GM19043 (cell line): ENCODE results near the gene PIK3C2B.

ENCODE experiments used
- ATAC-seq: cut with Tn5 transposase; IDR thresholded peaks from one replicate; pipeline ENCODE4 v1.9.1; 2021; ENCODE audit warnings: low read depth; ENCODE audit not compliant: unreplicated experiment

PIK3C2B gene

DNA sequence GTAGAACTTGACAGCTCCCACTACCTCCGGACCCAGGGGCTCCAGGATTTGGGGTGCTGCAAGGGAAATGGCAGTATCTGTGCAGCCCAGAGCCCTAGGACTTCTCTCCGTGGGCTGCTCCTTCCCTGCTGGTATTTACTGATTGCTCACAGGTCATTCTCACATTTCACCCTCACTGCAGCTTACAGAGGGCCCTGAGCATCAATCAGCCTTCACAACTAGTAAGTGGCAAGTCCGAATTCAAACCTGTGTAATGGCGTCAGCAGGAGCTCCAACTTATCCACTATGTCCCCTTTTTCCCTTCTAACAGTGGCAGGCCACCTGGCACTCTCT, 32.4 kb downstream of the PIK3C2B start:
- ATAC-seq = no peak

DNA sequence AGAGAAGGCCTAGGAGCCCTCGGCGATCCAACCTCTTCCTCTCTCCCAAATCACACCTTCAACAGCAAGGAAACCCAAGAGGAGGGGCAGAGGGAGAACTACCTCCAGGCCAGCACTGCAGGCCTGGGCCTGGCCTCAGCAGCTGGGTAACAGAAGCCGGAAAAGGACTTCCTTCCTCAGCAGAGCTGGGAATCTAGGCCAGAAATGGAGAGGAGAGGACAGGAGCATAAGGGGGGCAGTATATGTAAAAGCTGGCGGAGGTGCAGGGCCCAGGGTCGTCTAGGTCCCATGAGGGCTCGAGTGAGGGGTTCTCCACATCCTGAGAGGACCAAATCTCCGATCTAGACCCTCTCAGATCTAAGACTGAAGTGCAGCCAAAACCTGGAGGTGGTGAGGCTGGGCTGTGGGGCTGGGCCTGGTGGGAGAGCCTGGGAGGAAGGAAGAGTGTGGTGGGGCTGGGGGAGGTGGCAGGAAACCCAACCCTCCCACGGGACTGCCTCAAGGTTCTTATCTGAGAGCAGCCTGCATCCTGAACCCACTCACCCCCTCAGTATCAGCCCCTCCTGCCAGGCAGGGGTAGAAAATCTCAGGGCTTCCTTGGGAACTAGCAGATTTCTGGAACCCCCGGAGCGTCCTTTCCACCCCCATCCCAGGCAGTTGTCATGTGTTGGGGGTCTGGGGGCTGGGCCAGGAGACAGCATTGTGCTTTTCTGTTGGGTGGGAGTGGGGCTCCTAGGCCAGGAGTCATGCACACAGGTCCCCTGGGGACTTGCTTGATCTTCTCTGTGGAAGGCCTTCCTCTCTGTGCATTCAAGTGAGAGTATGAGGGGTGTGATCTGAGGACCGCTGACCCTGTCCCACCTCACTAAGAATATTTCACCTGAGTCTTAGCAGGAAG, 33.0 kb downstream of the PIK3C2B start:
- ATAC-seq = no peak

DNA sequence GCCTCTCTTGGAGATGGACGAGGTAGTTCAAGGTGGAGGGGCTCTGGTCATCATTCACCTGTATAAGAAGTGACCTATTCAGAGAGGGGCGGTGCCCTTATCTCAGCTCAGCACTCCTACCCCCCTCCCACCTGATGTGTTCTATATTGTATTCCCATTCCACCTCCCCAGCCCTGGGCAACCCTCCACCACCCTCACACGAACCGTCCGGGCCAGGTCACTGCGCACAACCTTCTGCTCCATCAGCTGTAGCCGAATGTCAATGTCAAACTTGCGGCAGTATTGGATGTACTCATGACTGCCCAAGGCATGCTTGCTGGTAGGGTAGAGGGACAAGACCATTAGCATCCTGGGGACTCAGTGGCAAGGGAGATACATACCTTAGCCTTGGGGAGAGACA, 34.3 kb downstream of the PIK3C2B start:
- no peak for ATAC-seq

DNA sequence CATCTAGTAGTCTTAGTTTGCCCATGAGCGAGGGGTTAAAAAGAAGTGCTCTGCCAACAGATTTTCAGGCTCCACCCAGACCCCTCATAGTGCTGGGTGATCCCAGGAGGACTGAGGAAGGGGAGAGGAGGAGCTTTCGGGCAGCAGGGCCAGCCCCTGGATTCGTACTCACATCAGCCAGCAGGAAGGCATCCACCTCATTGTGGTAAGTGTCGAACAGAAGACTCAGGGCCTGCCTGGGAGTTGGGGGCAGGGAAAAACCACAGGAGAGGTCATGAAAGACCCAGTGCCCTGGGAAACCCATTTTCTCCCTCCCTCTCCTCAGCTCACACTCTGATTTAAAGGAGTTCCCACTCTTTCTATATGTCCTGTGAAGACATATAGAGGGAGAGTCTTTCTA, 34.9 kb downstream of the PIK3C2B start:
- ATAC-seq = no peak

DNA sequence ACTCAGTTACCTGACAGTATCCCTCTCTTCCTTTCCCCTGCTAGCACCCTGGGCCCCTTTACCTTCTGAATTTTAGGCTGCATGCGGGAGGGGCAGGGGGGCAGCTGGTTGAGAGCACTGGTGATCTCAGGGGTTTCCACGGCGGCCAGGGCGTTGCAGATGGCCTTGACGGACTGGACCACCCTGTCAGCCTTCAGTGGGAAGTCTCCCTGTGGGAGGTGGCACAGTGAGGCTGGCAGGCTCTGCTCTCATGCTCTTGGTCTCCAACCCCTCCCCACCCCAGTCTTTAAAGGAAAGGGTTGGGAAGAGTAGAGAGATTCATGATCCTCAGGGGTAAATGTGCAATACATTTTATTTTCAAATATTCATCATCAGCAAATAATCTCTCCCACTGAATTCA, 36.9 kb downstream of the PIK3C2B start:
- ATAC-seq = no peak

DNA sequence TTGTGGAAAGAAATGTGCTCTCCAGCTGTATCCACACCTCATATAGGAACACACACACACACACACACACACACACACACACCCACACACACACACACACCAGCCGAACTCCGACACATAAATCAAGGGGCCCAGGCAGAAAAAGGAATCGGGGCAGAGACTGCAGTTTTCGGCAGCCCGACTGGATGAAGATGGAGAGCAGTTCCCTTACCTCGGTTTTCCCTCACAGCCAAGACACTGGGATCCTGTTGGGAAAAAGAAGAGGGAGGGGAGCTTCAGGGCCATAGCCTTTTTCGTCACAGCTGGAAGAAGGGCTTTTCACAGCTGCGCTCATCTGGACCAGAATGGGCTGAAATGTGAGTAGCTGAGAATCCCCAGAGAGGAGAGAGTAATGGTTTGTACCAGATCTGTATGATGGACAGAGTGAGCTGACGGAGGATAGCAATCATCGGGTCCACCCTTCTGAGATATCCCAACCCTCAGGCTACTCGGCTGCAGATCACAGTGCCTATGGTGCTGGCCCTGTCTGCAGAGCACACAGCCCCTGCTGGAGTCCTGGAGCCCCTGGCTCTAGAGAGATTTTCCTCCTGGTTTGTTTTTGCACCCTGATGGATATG, 37.7 kb downstream of the PIK3C2B start:
- no peak for ATAC-seq

DNA sequence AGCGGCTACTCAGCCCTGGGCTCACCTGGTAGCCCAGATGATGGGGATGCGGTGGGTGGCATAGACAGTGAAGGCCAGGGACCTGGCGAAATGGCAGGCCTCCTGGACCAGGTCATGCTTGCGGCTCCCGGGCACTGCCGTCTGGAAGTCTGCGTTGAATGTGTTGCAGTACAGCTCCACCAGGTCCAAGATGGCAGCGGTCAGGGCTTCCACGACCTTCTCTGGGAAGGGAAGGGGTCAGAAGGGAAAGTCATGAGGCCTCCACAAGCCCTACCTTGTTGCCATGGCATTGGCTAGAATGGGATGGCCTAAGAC, 38.8 kb downstream of the PIK3C2B start:
- no peak for ATAC-seq

DNA sequence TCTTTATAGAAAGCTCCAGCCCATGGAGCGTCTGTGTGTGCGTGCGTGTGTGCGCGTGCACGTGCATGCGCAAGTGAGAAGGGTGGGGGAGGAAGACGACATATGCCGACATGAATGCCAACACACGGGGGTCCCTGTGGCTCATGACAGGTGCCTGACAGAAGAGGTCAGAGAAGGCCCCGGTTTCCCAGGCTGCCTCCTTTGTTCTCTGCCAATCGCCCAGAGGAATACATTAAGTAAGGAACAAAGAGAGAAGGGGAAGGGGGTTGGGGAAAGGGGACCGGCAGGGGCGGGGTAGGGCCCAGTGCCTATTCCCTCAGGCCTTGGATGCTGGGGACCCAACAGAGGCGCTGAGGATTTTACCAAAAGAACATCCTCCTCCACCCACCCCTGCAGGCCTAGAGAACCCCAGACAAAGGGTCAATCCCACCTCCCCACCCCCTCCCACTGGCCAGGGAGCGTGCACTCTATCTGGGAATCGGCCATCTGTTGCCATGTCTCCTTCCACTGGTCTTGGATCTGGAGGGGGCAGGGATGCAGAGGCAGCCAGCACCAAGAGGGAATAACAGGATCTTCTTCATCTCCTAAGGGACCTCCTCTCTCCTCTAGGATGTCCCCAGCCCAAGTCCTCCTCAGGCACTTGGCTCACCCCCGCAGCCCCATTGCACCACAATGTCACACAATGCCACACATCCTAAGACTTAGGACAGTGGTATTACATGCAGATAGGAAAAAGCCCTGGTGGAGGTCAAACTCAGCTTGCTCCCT, 39.4 kb downstream of the PIK3C2B start:
- no peak for ATAC-seq

DNA sequence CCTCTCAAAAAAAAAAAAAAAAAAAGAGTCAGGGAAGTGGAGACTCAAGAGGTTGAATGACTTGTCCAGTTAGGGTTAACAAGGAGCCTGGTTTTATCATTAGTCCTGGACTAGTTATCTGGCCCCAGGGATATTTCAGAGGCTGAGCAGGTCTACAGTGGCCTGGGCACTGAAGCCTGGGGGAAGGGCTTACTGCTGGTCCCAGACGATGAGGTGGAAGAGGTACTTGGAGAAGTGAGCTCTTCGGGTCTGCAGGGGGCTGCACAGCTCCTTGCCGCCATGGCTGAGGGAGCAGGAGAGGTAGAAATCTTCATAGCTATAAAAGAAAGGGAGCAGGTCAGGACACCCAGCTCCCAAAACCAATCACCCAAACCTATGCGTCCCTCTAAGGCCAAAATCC, 40.1 kb downstream of the PIK3C2B start:
- no peak for ATAC-seq

DNA sequence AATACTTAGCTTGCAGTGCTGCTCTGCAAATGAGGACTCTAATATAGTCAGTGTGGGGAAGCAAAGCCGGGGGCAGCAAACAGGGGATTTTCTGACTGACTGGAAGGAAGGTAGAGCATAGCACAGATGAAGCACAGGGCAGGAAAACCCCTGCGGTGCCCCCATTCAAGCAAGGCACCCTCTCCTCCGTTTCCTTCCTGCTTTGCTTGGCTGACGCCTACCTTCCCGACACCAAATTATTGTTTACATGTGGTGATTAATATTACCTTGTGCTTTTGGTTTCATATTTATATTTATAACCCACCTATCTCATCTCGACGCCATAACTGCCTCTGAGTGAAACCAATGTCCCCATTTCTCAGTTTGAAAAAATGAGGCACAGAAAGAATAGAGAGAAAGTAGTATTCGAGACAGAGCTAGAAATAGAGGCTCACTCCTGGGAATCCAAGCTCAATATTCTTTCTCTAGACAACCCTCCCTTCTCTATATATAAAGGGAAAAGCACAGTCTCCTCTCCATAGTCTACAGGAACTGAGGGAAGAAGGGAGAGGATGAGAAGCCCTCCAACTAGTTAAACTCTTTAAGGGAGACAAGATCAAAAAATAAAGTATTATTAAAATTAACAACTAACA, 41.3 kb downstream of the PIK3C2B start:
- peak; percentile 75 for ATAC-seq

DNA sequence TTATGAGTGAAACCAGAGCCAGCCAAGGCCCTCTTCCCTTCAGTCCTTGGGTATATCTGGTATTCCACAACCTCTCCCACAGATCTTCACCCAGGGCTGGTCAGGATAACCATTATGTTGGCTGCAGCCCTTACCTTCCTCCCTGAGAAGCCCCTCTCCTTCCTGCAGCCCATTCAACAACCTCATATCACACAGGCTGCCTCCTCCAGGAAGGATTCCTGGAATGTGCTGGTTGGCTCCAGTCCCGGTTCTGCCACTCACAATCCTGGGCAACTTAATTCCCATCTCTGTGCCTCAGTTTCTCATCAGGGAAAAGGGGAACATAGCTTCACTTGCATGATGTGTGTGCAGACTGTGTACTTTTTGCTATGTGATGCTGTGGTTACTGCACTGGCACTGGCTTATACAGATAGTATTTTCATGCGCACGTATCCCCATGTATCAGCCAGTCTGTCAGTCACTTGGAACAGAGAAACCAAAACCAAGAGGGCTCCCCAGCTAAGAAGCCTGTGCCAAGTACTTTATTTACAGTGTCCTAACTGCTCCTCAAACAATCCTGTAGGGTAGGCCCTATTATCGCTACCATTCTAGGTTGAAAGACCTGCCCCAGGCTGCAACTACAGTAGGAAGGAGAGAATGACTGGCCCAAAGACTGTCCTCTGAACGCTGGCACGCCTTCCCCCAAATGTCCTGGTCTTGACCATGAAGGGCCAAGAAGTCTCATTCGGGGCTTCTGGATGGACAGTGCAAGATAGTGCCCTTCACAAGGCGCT, 43.1 kb downstream of the PIK3C2B start:
- no peak for ATAC-seq

DNA sequence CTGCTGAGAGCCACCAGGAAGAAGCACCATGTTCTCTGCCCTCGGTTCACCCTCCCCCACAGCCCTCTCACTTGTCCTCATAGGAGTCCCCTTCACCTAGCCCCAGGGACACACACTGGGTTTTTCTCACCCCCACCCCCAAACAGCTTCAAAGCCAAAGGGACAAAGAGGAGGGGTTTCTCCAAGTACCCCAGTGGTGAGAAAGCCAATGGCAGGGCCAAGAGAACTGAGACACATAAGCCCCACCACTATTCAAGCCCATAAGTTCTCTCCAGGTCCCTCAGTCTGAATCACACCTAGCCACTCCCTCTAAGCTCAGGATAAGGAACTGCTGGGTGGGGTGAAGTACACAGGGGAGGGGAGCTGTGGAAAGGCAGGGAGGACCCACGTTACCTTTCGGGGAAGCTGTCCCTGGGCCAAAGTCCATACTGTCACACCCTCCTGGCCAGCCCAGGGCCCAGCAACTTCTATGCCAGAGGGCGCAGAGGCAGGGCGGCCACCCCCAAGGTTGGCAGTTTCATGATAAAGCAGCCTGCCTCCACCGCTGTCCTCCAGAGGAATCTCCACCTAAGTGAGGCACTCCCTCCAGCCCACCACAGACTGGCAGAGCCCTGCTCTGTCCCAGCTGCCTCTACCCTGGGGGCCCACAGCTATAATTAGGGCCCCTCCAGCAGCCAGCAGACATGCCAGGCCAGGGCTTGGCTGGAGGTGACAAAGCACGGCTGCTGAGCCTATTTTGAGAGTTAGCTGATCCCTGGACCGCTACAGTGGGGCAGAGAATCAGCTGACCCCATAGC, 43.9 kb downstream of the PIK3C2B start:
- no peak for ATAC-seq

DNA sequence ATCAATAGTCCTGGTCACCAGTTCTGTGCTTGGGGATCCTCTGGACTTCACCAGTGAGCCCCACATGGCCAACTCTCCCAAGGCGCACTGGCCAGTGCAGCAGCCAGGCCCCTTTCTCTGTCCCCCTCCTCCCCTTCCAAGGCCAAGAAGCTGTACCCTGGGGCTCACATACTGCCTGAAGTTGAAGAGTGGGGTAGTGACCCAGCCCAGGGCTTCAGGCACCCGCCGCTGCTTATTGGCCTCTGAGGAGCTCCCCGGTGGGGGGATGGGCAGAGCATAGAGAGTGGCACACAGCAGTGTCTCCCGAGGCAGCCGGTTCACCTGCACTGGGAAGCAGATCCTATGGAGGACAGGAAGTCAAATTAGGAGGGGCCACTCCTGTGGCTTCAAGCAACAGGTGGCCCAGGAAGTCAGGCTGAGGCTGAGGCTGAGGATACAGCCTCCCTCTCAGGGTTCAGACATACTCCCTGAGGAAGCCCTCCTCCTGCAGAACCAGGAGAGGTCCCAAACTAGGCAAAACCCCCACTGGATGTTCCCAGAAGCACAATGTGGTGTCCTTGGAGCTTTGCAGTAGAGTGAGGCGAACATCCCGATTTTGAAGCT, 44.8 kb downstream of the PIK3C2B start:
- no peak for ATAC-seq

DNA sequence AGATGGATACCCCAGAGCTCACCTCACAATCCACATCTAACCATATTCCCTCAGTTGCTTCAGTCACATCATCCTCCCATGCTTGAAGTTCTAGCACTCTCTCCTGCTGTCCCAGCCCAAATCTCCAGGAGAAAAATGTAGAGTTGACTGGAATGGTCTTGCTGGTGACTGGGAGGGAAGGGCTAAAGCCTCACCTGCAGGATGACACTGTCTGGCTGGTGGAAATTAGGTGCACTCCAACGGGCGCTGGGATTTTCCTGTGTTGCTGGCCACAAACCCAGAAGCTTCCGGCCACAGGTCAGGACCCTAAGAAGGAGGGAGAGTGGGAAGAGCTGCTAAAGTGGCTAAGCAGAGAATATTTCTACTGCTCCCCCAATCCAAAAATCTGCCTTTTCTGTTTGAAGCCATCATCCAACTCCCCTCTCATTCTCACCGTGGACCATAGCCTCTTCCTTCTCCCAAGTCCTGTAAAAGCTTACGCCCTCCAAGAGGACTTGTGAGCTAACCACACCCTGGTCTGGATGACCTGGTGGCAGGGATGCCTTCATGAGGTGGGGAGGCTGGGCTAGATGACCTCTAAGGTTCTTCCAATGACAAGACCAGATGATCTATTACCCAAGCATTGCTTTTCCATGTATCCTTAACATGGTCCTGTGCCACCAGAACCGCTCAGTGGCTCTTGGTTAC, 45.5 kb downstream of the PIK3C2B start:
- ATAC-seq = no peak

DNA sequence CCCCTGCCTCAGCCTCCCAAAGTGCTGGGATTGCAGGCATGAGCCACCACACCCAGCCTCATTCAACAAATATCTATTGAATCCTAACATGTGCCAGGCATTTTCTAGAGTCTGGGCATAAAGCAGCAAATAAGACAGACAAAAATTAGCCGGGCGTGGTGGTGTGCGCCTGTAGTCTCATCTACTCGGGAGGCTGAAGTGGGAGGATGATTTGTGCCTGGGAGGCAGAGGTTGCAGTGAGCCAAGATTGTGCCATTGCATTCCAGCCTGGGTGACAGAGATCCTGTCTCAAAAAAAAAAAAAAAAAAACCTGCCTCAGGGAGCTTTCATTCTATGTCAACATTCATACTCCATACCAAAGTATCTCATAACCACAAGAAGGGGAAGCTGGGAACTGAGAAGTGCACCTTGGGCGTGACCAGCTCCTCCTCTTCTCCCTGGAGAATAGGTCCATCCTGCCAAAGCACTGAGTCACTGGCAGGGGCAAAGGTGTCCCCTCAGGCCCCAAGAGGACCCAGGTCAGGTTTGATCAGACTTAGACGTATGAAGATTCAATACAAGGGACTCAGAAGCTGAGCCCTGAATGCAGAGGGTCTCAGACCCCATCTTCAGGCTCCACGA, 46.2 kb downstream of the PIK3C2B start:
- ATAC-seq = no peak

DNA sequence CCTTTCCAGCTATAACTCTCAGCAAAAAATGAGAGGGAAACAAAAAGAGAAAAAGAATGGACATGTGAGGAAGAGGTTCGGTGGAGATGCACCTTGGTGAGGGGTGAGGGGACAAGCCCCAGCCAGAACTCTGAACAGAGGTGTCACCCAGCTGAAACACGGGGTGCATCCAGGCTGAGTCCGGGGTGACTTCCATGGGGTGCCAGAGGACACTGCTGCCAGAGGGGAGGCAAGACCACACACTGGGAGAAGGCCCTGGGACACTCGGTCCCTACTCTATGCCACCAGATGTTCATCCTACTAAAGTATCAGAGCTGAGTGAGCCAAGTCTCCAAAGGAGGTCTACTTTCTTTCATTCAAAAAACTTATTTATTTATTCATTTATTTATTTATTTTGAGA, 46.9 kb downstream of the PIK3C2B start:
- no peak for ATAC-seq

DNA sequence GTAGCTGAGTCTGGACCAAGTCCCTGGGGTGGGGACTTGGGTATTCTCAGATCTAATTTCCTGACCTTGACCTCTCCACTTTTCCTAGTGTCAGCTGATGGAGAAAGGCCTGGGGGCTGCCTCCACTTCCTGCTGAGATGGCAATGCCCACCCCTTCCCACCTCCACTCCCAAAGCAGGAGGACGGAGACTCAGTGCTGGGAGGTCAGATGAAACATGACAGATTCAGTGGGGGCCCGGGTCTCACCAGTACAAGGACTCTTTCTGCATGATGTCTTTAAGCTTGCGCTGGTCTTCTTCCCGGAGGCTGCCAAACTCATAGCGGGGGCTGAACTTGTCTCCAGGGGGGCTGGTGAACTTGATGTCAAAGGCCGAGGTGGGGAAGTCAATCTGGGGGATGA, 47.4 kb downstream of the PIK3C2B start:
- ATAC-seq = no peak

DNA sequence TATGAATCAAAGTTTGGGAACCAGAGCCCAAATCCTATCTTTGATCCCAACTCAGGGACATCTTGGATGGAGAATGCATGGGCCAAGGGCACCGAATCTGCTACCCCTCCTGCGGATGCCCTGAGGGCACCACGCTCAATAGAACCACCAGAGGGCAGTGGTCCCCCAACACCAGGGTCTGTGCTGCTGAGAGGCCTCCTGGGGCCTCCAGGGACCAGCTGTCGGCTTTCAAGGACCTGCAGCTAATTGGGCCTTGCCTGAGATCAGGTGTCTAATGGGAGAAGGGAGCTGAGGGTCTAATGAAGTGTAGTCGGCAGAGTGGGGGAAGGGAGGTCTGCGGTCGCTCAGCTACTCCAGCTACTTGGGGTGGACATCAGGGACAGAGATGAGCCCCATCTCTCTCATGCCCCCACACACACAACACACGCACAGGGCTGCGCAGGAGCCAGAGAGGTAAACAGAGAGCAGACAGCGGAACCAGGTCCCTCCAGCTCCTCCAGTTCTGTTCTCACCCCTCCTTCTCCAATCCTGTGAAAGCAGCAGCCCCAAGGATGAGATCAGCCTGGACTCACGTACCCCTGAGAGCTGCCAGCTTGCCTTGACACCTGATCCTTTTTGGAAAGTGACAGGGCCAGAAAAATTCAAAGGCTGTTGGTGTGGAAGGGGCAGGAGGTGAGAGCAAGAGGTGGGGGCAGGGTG, 48.0 kb downstream of the PIK3C2B start:
- peak; percentile 80 for ATAC-seq
